ENCODE results near the gene TMPRSS5.
A peak's percentile ranks its signal among the peaks of the same experiment; 100 is the strongest.

TMPRSS5 gene

DNA sequence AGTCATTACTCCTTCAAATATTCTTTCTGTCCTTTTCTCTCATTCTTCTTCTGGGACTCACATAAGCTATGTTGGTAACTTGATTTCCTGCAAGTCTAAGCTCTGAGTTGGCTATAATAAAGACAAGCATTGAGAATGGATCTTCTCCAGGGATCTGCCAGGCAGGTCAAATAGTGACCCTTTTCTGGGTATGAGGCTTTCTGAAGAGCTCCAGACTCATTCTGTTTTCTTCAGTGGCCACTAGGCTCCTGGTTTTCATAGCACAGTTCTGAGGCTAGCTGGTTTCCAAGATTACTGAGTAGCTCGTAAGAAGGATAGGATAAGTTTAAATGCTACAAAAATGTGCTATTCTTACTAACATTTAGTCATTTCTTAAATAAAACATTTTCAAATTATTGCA, 38.3 kb downstream of the TMPRSS5 start:
- DNase-seq = no peak

GRCh38 chr11:113666584-113666983, 39.5 kb downstream of the TMPRSS5 start:
- no peak for DNase-seq

DNA sequence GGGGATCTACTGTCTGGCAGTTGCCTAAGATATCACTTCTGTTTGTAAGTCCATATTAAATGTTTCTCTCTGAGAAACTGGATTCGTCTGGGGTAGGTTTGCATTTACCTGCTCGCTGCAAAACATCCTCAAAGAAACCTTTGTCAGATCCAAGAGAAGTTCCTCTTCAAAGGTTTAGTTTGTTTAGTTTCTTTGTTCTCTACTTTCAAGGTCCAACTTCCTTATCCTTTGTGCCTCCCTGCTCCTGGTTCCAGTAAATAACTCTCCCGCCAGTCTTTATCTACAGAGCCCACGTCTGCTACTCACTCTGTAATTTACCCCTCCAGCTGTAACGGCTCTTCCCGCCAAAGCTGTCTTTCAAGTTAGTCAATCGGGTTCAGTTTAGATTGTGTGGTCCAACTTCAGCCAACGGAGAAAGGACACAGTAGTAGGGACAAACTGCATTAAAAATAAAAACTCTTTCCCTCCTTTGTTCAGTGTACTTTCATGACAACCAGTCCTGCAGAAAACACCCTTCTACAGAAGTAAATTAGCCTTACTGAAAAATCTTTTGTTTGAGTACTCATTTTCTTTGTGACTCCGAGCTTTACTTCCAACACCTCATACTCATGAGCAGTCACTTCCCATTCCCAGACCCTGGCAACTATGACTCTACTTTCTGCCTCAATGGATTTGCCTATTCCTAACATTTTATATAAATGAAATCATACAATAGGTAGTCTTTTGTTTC, 41.0 kb downstream of the TMPRSS5 start:
- peak; percentile 90 to 92 for DNase-seq

GRCh38 chr11:113664069-113664980, 41.8 kb downstream of the TMPRSS5 start:
- peak; percentile 90 to 91 for DNase-seq

DNA sequence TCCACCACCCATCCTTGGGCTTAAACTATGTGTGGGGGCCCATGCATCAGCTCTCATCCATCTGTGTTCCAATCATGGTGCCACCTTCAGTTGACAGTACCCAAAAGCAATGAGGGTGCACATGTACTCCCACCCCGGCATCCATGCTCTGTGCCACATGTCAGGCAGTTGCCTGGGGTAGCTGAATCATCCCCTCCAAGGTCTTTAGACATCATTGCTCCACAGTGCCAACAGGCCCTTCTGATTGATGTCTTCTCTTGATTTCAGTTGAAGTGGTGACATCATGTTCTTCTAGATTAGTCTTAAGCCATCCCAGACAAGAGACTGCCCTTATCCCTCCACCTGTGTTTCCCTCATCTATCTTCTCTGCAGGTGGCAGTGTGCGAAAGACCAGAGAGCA, 42.5 kb downstream of the TMPRSS5 start:
- DNase-seq = peak in 1 of 2 experiments; percentile 66

DNA sequence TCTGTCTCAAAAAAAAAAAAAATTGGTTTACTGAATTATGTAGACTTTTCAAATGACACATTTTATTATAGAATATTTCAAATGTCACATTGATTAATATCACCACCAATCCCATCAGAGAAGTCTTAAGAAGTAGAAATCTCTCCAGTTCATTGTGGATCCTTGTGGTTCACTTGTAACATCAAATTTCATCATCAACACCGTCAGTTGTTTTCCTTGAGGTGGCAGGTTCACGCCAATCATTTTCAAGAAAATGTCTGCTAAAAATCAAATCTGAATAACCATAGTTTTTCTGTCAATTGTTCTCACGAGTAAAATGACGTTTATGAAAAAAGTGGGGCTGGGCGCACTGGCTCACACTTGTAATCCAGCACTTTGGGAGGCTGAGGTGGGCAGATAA, 50.3 kb downstream of the TMPRSS5 start:
- no peak for DNase-seq

GRCh38 chr11:113651023-113651422, 55.1 kb downstream of the TMPRSS5 start:
- DNase-seq = no peak

DNA sequence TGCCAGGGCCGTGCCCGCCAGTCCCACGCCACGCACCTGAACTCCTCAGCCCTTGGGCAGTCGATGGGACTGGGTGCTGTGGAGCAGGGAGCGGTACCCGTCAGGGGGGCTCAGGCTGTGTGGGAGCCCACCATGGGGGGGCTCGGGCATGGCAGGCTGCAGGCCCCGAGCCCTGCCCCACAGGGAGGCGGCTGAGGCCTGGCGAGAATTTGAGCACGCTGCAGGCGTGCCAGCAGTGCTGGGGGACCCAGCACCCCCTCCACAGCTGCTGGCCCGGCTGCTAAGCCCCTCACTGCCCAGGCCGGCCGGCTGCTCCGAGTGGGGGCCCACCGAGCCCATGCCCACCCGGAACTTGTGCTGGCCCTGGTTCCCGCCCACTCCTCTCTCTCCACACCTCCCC, 56.8 kb downstream of the TMPRSS5 start:
- DNase-seq = no peak

DNA sequence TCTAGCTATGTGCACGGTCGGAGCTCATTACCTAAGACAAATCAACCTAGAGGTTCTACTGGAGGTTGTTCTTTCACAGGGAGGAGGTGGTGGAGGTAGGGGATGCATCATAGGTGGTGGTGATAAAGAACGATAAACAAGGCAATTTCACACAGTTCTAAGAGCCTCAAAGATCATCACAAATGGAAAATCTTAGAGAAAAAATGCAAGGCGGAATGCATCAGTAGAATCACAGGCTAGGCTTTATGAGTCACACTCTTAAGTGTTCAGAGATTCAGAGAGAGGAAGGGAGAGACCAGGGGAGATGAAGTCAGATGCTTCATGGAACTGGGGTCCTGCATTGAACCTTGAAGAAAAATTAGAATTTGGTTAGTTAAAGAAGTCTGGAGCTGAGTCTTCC, 58.3 kb downstream of the TMPRSS5 start:
- no peak for DNase-seq

GRCh38 chr11:113647108-113647507, 59.0 kb downstream of the TMPRSS5 start:
- DNase-seq = no peak

- no peak for DNase-seq
Measured at GRCh38 chr11:113645593-113646349, 60.3 kb downstream of the TMPRSS5 start.

DNA sequence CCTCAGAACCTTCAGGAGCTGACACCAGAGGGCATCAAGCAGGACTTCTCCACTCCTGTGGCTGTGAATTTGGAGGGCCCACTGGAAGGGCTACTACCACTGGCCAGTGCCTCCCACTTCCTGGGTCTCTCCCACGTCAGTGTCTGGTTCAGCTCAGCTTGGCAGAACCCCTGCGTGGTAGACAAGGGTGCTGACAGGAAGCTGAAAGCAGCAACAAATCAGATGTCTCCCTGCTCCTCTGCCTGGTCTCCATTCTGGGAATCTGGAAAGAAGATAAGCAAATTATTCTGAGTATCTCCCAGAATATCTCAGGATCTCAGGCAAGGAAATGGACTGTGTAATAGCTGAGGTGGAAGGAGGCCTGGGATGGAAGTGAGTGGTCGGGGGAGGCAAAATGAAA, 61.5 kb downstream of the TMPRSS5 start:
- no peak for DNase-seq

- DNase-seq = no peak
Measured at GRCh38 chr11:113643701-113644100, 62.4 kb downstream of the TMPRSS5 start.

- no peak for DNase-seq
Measured at GRCh38 chr11:113643006-113643585, 63.0 kb downstream of the TMPRSS5 start.

- DNase-seq = no peak
Measured at GRCh38 chr11:113642090-113642489, 64.0 kb downstream of the TMPRSS5 start.

DNA sequence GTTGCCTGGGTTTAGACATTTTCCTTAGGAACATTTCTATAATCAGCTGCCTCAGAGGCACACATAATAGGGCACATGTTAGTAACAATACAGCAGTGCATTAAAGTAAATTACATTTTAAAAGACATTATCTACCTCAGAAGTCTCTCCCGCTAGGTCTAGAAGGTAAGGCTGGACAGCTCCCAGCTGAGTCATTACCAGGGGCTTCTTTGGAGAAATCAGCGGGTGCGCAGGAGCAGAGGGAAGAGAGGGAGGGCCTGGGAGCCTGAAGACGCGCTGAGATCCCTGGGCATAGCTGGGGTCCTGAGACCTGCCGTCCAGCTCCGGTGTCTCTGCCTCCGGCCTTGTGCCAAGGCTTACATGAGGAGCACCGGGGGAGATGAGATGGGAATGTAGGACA, 67.7 kb downstream of the TMPRSS5 start:
- no peak for DNase-seq

DNA sequence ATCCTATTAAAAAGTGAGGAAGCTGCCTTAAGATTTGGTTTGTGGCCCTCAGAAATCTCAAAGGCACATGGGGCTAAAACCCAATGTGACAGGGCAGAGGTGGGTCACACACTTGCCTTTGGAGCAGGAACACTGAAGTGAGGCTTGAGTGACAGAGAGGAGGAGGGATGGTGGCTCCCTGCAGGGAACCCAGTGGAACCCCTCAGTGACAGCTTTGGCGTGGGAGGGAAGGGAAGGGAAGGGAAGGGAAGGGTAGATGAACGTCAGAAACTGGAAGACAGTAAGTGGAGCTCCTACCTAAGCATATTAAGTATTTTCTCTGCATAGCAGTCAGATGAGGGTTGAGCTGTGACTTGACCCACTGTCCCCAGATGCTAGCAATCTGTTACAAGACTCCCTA, 68.5 kb downstream of the TMPRSS5 start:
- DNase-seq = no peak

Measured in NCI-H526 (cell line).